GM12892 (cell line): ENCODE measurements around the gene CCDC34.

Experiments used
- POLR2A ChIP-seq: IDR thresholded peaks from 2 replicates; pipeline ENCODE4 v1.6.1; 2011; ENCODE audit warnings: low read depth, low read length, control low read depth
- TAF1 ChIP-seq: IDR thresholded peaks from 2 replicates; pipeline ENCODE4 v1.6.1; 2011; ENCODE audit warnings: low read depth, mild to moderate bottlenecking, control low read depth, low read length, borderline replicate concordance

GRCh38 chr11:27372164-27372563 is 9.1 kb upstream of the CCDC34 start:
- TF ChIP-seq POLR2A = no peak
- TF ChIP-seq TAF1 = no peak
